PC-9 (cell line): ENCODE data around the gene CEP112.

Source experiments
- EZH2 ChIP-seq: fragments of 200-600 bp; sonication (generic); IDR thresholded peaks from 2 replicates; pipeline ENCODE4 v1.8.0; 2017; ENCODE audit warnings: antibody characterized with exemption, low read depth
- TF ChIP-seq, protein P1 (sequence below): fragments of 200-600 bp; sonication (generic); conservative IDR thresholded peaks from 2 replicates; pipeline ENCODE4 v1.6.1; 2017; ENCODE audit warnings: mixed run types, antibody characterized with exemption, mild to moderate bottlenecking, moderate library complexity

DNA sequence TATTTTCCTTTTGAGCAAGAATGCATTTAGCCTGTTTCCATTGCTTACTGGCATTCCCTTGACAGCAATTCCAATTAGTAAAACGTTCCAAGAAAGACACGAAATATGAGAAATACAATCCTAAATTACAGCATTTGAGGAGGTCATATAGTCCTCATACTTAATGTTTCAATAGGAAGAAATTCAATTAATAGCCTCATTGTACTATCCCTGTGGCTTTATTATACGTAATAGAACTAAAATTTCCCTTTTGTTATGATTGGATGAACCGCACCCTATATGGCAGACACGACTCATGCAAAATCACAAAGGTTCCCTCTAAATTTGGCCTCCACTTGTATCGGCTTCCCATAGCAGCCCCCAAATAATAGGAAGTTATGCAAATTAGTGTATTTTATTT, 291.7 kb downstream of the CEP112 start:
- TF ChIP-seq, protein P1, sequence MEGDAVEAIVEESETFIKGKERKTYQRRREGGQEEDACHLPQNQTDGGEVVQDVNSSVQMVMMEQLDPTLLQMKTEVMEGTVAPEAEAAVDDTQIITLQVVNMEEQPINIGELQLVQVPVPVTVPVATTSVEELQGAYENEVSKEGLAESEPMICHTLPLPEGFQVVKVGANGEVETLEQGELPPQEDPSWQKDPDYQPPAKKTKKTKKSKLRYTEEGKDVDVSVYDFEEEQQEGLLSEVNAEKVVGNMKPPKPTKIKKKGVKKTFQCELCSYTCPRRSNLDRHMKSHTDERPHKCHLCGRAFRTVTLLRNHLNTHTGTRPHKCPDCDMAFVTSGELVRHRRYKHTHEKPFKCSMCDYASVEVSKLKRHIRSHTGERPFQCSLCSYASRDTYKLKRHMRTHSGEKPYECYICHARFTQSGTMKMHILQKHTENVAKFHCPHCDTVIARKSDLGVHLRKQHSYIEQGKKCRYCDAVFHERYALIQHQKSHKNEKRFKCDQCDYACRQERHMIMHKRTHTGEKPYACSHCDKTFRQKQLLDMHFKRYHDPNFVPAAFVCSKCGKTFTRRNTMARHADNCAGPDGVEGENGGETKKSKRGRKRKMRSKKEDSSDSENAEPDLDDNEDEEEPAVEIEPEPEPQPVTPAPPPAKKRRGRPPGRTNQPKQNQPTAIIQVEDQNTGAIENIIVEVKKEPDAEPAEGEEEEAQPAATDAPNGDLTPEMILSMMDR = no peak
- TF ChIP-seq EZH2 = no peak
